Neural cell (in vitro differentiated cells): ENCODE data around the gene TNIP3. TPM values are rescaled to one million over a fixed set of nuclear protein-coding genes. Genes with fewer than 3 reads are reported as not detected.

Experiments
- H2AFZ ChIP-seq: fragments of 200-600, 300-800 bp; sonication (generic), shearing (Covaris generic); 2 replicates; pipeline ENCODE4 v1.6.0; 2014; ENCODE audit warnings: low read depth, mild to moderate bottlenecking, antibody characterized with exemption, low read length, moderate library complexity
- H3F3A ChIP-seq: fragments of 200-600 bp; shearing (Covaris generic); 2 replicates; pipeline ENCODE4 v1.6.1; 2016; ENCODE audit warnings: mild to moderate bottlenecking, moderate library complexity, mixed read lengths, antibody characterized with exemption, low read length; ENCODE audit not compliant: insufficient read depth, poor library complexity, severe bottlenecking
- H3K27ac ChIP-seq: fragments of 200-600, 300-800 bp; sonication (generic), shearing (Covaris generic); 2 replicates; pipeline ENCODE4 v1.5.1; 2014; ENCODE audit warnings: mild to moderate bottlenecking, low read length, moderate library complexity
- H3K27me3 ChIP-seq: fragments of 300-800, 200-600 bp; sonication (generic), shearing (Covaris generic); 2 replicates; pipeline ENCODE4 v1.6.0; 2014; ENCODE audit warnings: mild to moderate bottlenecking, low read depth, low read length, moderate library complexity; ENCODE audit not compliant: insufficient read depth
- H3K36me3 ChIP-seq: fragments of 300-800, 200-600 bp; sonication (generic), shearing (Covaris generic); 2 replicates; pipeline ENCODE4 v1.5.1; 2014; ENCODE audit warnings: mild to moderate bottlenecking, antibody characterized with exemption, low read length, moderate library complexity; ENCODE audit not compliant: insufficient read depth
- H3K4me2 ChIP-seq: fragments of 300-800, 200-600 bp; sonication (generic), shearing (Covaris generic); 2 replicates; pipeline ENCODE4 v1.6.0; 2014; ENCODE audit warnings: mild to moderate bottlenecking, low read length
- H3K4me3 ChIP-seq: fragments of 300-800, 200-600 bp; sonication (generic), shearing (Covaris generic); 2 replicates; pipeline ENCODE4 v1.5.1; 2014; ENCODE audit warnings: mild to moderate bottlenecking, low read length, moderate library complexity
- H3K79me2 ChIP-seq: fragments of 200-600 bp; shearing (Covaris generic); replicated peaks from 2 replicates; pipeline ENCODE4 v1.6.0; 2014; ENCODE audit warnings: mild to moderate bottlenecking, low read length, moderate library complexity; ENCODE audit not compliant: insufficient read depth
- H3K9ac ChIP-seq: fragments of 300-800, 200-600 bp; sonication (generic), shearing (Covaris generic); 2 replicates; pipeline ENCODE4 v1.6.1; 2016; ENCODE audit warnings: mild to moderate bottlenecking, low read length, mixed read lengths
- H3K9me2 ChIP-seq: fragments of 200-600 bp; shearing (Covaris generic); 2 replicates; pipeline ENCODE4 v1.6.1; 2016; ENCODE audit warnings: mild to moderate bottlenecking, low read length, mixed read lengths; ENCODE audit not compliant: insufficient read depth
- H3K9me3 ChIP-seq: fragments of 200-600, 300-800 bp; sonication (generic), shearing (Covaris generic); 2 replicates; pipeline ENCODE4 v1.6.1; 2016; ENCODE audit warnings: mild to moderate bottlenecking, mixed run types, low read length, moderate library complexity, mixed read lengths
- H4K20me1 ChIP-seq: fragments of 200-600 bp; shearing (Covaris generic); 2 replicates; pipeline ENCODE4 v1.6.1; 2016; ENCODE audit warnings: mild to moderate bottlenecking, mixed run types; ENCODE audit not compliant: insufficient read depth
- EP300 ChIP-seq: fragments of 450-650 bp; conservative IDR thresholded peaks from 2 replicates; pipeline ENCODE4 v1.6.1; 2014; ENCODE audit warnings: antibody characterized with exemption, mild to moderate bottlenecking, moderate library complexity; ENCODE audit not compliant: poor library complexity, severe bottlenecking
- EZH2 ChIP-seq: fragments of 200-600, 300-800 bp; shearing (Covaris generic), sonication (generic); IDR thresholded peaks from 2 replicates; pipeline ENCODE4 v1.6.1; 2014; ENCODE audit warnings: antibody characterized with exemption, low read length, borderline replicate concordance, mild to moderate bottlenecking; ENCODE audit not compliant: insufficient read depth, poor library complexity, severe bottlenecking
- MXI1 ChIP-seq: fragments of 450-650 bp; conservative IDR thresholded peaks from 2 replicates; pipeline ENCODE4 v1.6.1; 2014; ENCODE audit warnings: antibody characterized with exemption, mild to moderate bottlenecking; ENCODE audit not compliant: poor library complexity, severe bottlenecking
- POLR2AphosphoS5 ChIP-seq: IDR thresholded peaks from 2 replicates; pipeline ENCODE4 v1.6.1; 2012
- RAD21 ChIP-seq: fragments of 450-650 bp; conservative IDR thresholded peaks from 2 replicates; pipeline ENCODE4 v1.6.1; 2014; ENCODE audit warnings: antibody characterized with exemption, mild to moderate bottlenecking, moderate library complexity
- SMC3 ChIP-seq: fragments of 450-650 bp; conservative IDR thresholded peaks from 2 replicates; pipeline ENCODE4 v1.6.1; 2014; ENCODE audit warnings: antibody characterized with exemption, mild to moderate bottlenecking, moderate library complexity; ENCODE audit not compliant: poor library complexity
- TAF1 ChIP-seq: IDR thresholded peaks from 2 replicates; pipeline ENCODE4 v1.6.1; 2012; ENCODE audit warnings: low read depth
- polyA plus RNA-seq: library from polyadenylated mRNA; depleted of rRNA; stranded (reverse); fragments of >200 nt; gene quantifications from 2 replicates; pipeline ENCODE4 v1.2.3, GENCODE V29; 2014
- TF ChIP-seq, protein P1 (sequence below): IDR thresholded peaks from 2 replicates; pipeline ENCODE4 v1.6.1; 2012; ENCODE audit warnings: borderline replicate concordance
- TF ChIP-seq, protein P2 (sequence below): fragments of 450-650 bp; IDR thresholded peaks from 2 replicates; pipeline ENCODE4 v1.5.1; 2014; ENCODE audit warnings: antibody characterized with exemption, mild to moderate bottlenecking, moderate library complexity; ENCODE audit not compliant: poor library complexity, severe bottlenecking

Gene TNIP3
- polyA plus RNA-seq, 1 donor from 2014 or later: 0.09 TPM

DNA sequence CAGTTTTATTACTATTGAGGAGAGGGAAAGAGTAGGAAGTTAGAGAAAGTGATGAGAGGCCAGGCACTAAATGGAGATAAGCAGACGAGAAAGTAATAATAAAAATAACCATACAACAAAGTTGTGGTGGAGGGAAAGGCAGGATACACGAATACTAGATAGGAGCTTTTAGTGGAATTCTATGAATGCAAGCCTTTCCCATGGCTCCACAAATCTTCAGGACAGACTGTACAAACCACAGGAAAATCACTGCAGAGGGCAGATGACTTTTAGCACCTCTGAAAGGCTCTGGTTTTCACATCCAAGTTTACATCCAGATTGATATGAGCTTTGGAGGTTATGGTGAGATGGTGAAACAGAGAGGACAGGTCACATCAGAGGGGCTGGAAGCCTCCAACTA lies 41.5 kb downstream of the TNIP3 start:
- H3K9me3 ChIP-seq: no peaks in the 10 kb centered on the region
- no peaks in the 10 kb centered on the region for H3K27me3 ChIP-seq
- H3F3A ChIP-seq: no peaks in the 10 kb centered on the region
- no peak overlapping the region for H2AFZ ChIP-seq
- TF ChIP-seq, protein P1, sequence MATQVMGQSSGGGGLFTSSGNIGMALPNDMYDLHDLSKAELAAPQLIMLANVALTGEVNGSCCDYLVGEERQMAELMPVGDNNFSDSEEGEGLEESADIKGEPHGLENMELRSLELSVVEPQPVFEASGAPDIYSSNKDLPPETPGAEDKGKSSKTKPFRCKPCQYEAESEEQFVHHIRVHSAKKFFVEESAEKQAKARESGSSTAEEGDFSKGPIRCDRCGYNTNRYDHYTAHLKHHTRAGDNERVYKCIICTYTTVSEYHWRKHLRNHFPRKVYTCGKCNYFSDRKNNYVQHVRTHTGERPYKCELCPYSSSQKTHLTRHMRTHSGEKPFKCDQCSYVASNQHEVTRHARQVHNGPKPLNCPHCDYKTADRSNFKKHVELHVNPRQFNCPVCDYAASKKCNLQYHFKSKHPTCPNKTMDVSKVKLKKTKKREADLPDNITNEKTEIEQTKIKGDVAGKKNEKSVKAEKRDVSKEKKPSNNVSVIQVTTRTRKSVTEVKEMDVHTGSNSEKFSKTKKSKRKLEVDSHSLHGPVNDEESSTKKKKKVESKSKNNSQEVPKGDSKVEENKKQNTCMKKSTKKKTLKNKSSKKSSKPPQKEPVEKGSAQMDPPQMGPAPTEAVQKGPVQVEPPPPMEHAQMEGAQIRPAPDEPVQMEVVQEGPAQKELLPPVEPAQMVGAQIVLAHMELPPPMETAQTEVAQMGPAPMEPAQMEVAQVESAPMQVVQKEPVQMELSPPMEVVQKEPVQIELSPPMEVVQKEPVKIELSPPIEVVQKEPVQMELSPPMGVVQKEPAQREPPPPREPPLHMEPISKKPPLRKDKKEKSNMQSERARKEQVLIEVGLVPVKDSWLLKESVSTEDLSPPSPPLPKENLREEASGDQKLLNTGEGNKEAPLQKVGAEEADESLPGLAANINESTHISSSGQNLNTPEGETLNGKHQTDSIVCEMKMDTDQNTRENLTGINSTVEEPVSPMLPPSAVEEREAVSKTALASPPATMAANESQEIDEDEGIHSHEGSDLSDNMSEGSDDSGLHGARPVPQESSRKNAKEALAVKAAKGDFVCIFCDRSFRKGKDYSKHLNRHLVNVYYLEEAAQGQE: no peak
- TF ChIP-seq POLR2AphosphoS5 (no peak), TAF1 (no peak), SMC3 (no peak), MXI1 (no peak), EP300 (no peak), RAD21 (no peak), EZH2 (no peak)
- TF ChIP-seq, protein P2, sequence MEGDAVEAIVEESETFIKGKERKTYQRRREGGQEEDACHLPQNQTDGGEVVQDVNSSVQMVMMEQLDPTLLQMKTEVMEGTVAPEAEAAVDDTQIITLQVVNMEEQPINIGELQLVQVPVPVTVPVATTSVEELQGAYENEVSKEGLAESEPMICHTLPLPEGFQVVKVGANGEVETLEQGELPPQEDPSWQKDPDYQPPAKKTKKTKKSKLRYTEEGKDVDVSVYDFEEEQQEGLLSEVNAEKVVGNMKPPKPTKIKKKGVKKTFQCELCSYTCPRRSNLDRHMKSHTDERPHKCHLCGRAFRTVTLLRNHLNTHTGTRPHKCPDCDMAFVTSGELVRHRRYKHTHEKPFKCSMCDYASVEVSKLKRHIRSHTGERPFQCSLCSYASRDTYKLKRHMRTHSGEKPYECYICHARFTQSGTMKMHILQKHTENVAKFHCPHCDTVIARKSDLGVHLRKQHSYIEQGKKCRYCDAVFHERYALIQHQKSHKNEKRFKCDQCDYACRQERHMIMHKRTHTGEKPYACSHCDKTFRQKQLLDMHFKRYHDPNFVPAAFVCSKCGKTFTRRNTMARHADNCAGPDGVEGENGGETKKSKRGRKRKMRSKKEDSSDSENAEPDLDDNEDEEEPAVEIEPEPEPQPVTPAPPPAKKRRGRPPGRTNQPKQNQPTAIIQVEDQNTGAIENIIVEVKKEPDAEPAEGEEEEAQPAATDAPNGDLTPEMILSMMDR: no peak
- H3K4me2 ChIP-seq: no peak overlapping the region
- H4K20me1 ChIP-seq: no peaks in the 10 kb centered on the region
- no peaks in the 10 kb centered on the region for H3K9me2 ChIP-seq
- H3K4me3 ChIP-seq: no peak overlapping the region
- no peaks in the 10 kb centered on the region for H3K79me2 ChIP-seq
- no peak overlapping the region for H3K27ac ChIP-seq
- no peaks in the 10 kb centered on the region for H3K36me3 ChIP-seq
- no peak overlapping the region for H3K9ac ChIP-seq

DNA sequence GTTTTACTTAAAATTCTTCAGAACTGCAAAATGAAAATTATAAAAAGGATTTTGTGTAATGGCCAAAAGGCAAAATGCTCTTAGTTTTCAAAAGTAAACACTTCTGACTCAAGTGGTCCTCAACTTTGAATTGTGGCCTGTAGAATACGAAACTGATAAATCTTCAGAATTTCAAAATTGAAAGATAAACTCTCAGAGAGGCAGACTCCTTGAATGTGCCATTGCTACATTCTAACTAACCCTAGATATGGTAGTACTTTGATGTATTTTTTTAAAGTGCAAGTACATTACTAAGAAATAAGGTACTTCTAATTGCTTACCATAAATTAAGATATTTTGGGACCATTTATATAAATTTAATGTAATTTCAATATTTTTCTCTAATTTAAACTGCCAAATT lies 44.4 kb downstream of the TNIP3 start:
- H3K36me3 ChIP-seq: no peaks in the 10 kb centered on the region
- no peaks in the 10 kb centered on the region for H3K9me2 ChIP-seq

More for the DNA sequence above, 44.4 kb downstream of the TNIP3 start:
- H3F3A ChIP-seq: no peaks in the 10 kb centered on the region
- no peak overlapping the region for H3K4me2 ChIP-seq
- TF ChIP-seq TAF1 (no peak), MXI1 (no peak), POLR2AphosphoS5 (no peak), RAD21 (no peak), EP300 (no peak), SMC3 (no peak), EZH2 (no peak)
- TF ChIP-seq, protein P2: no peak
- TF ChIP-seq, protein P1: no peak
- H3K9me3 ChIP-seq: no peaks in the 10 kb centered on the region
- no peaks in the 10 kb centered on the region for H4K20me1 ChIP-seq
- no peak overlapping the region for H3K4me3 ChIP-seq
- H2AFZ ChIP-seq: no peak overlapping the region
- H3K79me2 ChIP-seq: no peaks in the 10 kb centered on the region
- no peak overlapping the region for H3K9ac ChIP-seq
- no peak overlapping the region for H3K27ac ChIP-seq
- H3K27me3 ChIP-seq: no peaks in the 10 kb centered on the region
